Activated T-cell treated with anti-CD3 and anti-CD28 coated beads, Interleukin-2, amount 50 U/mL, for 48 hours (primary cell): ENCODE results near the gene ZNF592.

Source experiments
- DNase-seq, 2 experiments: peaks; one replicate each; pipeline ENCODE4 v3.0.0-alpha.2; 2020

ZNF592 gene

GRCh38 chr15:84748274-84749110, at the start of gene ZNF592:
ZNF592 (plus strand) TSS chr15:84748592; CDS start chr15:84782676, 34,084 bp downstream.
- DNase-seq = peak; percentile 84 to 88

DNA sequence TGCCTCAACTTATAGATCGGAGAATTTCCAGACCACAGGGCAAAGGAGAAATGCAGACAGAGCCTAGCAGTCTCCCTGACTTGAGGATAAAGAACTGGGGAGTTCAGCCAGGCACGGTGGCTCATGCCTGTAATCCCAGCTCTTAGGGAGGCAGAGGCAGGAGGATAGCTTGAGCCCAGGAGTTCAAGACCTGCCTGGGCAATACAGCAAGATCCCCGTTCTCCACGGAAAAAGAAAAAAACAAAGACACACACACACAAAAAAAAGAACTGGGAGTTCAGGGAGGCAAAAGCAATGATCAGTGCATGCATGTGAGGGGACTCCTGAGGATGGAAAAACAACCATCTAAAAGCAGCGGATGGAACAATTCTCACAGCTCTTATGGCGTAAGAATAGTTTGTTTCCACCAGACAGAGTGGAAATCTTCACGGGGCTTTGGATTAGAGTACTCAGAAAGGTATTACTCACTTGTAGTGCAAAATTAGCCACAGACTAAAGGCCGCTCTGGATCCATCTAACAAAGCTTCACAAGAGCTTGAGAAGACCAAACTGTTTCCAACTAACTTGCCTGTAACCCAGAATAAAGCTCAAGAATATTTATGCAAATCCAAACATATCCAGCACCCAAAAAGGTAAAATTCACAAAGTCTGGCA, 48.7 kb upstream of the ZNF592 start:
- DNase-seq = no peak

- DNase-seq = no peak
Measured at GRCh38 chr15:84702961-84703482, 45.4 kb upstream of the ZNF592 start.

GRCh38 chr15:84703808-84704207, 44.6 kb upstream of the ZNF592 start:
- no peak for DNase-seq

- DNase-seq = no peak
Measured at GRCh38 chr15:84714372-84714771, 34.0 kb upstream of the ZNF592 start.

DNA sequence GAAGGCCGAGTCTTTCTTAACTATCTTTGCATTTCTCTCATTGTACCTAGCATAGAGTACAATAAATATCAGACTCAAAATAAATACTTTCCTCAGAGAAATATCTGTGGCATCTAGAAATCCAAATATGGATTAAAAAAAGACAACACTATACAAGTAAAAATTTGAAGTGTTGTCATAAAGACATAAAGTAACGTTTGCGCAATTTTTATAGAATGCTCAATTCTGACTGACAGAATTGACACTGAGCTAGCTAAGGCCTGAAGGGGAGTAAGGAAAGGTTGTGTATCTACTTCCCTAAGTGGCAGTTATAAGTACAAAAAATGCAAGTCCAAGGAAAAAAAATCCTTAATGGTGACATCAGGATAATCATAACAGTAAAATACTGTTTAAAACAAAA, 33.6 kb upstream of the ZNF592 start:
- no peak for DNase-seq

DNA sequence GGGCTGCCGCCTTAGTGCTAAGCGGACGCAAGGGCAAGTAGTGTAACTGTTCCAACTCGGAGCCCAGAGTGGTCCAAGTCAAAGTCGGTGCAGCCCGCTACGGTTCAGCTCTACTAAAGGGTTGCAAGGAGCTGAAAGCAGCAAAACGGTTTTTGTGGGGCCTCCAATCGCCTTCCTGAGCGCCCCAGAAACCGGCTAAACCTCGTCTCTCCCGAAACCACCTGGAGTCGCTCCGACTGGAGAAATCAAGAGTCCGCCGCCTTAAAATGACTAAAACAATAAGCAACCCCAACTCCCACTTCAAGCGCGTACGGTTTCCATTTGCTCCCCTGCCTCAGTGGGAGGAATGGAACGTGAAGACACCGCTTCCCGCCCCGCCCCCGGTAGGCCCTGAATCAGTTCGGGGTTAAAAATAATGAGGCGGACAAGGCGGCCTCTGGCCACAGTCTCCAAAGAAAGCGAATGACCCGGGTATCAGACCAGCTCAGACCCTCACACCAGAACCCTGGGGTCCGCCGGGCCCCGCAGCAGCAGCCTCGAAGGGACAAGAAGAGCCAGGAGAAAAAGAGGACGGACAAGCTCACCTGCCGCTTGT, 32.9 kb upstream of the ZNF592 start:
- peak; percentile 77 to 79 for DNase-seq

DNA sequence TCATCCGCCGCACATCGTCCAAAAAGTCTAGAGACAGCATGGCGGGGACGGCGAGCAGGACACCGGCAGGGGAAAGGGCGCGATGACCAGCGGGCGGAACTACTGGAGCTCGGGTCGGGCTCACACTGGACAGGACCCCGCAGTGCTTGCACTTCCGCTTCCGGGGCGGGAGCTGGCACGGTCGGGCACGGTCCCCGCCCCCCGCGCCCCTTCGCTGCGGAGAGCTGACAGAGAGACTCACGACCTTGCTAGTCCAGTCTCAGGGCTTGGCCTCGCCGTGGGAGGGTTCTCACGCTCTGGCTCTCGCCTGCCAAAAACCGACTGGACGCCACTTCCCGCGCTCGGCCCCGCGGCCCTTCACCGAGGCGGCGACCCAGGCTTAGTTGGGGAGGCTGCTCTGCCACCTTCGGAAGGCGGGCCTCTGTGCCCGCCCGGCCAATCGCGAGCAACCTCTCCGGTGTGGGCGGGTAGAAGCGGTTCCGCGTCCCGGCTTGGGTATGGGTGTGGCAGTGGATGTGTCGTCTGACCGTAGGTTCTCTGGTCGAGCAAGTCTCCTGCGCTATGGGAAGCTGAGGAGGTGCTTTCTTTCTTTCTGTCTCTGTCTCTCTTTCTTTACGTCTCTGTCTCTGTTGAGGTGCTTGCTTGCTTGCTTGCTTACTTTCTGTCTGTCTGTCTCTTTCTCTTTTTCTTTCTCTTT, 32.2 kb upstream of the ZNF592 start, which contains the start of gene SEC11A:
Gene SEC11A (minus strand): TSS at position 104 of the 697 bp plus-strand sequence. CDS start 64 bp downstream, at position 40.
- peak; percentile 96 to 97 for DNase-seq

DNA sequence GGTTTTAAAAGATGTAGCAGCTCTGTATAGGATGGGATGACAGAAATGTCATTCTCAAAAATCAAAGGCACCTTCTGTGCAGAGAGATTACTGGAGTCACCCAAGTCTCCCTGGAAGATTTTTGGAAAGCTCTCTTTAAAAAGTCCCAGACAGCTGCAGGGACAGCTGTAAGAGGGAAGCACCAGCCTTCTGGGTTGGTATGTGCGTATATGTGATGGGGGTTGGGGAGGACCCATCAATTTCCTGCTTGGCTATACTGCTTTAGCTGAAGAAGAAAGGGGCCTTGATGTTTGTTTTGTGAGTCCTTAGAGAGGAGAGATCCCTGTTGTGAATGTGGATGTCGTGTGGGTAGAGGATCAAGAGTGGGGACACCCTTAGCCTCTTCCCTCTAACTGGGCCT, 27.0 kb upstream of the ZNF592 start:
- DNase-seq = no peak

- DNase-seq = no peak
Measured at GRCh38 chr15:84722628-84723027, 25.8 kb upstream of the ZNF592 start.

DNA sequence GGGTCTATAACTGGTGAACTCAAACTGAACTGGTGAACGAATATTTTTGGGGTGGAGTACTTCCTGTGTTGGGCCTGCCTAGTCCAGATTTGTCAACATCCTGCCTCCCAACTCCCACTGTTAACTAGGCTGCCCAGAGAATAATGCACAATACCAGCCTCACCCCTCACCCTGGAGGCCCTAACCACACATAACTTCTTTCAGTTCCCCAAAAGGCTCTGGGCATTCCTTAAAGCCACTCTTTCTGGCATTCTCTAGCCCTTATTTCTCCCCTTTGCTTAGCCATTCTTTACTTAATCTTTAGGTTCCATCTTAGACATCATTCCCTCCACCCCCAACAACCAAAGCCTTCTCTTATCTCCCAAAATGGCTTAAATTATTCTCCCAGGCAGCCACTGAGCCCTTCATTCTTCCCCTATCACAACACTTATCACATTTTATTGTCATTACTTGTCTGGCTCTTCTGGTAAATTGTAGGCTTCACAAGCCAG, 23.3 kb upstream of the ZNF592 start:
- no peak for DNase-seq

DNA sequence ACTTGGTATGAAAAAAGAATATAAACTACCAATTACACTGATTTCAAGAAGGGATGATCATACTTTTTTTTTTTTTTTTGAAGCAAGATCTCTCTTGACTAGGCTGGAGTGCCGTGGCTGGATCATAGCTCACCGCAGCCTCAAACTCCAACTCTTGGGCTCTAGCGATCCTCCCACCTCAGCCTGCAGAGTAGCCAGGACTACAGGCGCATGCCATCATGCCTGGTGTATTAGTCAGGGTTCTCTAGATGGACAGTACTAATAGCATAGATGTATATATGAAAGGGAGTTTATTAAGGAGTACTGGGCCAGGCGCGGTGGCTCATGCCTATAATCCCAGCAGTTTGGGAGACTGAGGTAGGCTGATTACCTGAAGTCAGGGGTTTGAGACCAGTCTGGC, 21.0 kb upstream of the ZNF592 start:
- DNase-seq = no peak

DNA sequence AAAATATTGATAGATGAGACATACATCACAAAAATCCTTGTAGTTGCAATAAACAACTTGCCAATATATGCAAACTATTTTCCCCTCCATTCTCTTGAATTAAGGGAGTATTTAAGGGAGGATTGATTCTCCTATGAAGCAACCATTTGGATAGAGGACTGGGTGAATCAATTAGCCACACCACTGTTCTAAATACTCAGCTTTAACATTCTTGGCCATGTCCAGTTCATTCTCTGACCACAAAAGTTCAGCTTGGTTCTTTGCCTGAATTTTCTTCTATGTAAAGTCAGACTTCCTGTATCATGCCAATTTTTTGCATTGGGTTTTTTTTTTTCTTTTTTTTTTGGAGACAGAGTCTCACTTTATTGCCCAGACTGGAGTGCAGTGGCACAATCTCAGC, 16.6 kb upstream of the ZNF592 start:
- DNase-seq = no peak

DNA sequence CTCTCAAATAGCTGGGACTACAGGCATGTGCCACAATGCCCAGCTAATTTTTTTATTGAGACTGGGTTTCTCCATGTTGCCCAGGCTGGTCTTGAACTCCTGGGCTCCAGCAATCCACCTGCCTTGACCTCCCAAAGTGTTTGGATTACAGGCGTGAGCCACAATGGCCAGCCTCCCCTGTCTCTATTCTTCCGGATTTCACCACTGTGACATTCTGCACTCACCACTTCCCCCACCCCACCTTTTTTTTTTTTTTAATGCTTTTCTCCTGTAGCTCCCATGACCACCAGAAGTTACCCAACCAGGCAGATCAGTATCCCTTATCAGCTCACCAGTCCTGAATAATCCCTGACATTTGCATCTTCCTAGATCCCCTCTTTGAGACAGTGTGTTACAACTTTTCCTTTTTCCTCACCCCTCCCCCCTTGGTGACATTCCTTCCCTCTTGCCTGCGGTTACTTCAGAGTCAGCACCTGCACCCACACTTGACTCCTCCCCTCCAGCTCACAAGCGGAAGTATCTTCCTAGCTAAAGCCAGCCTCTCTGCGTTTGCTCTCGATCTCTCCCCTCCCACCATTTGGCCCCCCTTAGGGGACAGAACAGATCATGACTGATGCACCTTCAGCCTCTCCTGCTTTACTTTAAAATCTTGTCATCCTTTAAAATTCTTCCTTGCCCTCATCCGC, 13.5 kb upstream of the ZNF592 start:
- peak; percentile 80 to 84 for DNase-seq

- DNase-seq = peak; percentile 73 to 76
Measured at GRCh38 chr15:84735480-84736061, 12.8 kb upstream of the ZNF592 start.

- peak; percentile 77 to 81 for DNase-seq
Measured at GRCh38 chr15:84736375-84736774, 12.0 kb upstream of the ZNF592 start.

DNA sequence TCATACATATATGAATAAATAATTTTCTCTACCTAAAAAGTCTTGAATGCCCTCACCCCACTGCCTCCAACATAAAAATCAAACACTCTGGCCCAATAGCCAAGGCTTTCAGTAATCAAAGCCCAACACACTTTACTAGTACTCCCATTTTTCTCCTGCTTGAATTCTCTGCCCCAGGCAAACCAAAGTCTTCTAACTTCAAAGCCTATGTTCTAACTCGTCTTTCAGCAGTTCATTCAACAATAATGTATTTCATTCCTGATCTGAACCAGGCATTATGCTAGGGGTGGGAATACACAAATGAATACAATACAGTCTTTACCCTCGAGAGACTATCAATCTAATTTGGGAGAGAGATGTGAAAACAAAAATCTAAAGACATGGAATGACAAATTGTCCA, 11.4 kb upstream of the ZNF592 start:
- no peak for DNase-seq

- DNase-seq = no peak
Measured at GRCh38 chr15:84740691-84741090, 7.7 kb upstream of the ZNF592 start.

- no peak for DNase-seq
Measured at GRCh38 chr15:84741121-84741520, 7.3 kb upstream of the ZNF592 start.

DNA sequence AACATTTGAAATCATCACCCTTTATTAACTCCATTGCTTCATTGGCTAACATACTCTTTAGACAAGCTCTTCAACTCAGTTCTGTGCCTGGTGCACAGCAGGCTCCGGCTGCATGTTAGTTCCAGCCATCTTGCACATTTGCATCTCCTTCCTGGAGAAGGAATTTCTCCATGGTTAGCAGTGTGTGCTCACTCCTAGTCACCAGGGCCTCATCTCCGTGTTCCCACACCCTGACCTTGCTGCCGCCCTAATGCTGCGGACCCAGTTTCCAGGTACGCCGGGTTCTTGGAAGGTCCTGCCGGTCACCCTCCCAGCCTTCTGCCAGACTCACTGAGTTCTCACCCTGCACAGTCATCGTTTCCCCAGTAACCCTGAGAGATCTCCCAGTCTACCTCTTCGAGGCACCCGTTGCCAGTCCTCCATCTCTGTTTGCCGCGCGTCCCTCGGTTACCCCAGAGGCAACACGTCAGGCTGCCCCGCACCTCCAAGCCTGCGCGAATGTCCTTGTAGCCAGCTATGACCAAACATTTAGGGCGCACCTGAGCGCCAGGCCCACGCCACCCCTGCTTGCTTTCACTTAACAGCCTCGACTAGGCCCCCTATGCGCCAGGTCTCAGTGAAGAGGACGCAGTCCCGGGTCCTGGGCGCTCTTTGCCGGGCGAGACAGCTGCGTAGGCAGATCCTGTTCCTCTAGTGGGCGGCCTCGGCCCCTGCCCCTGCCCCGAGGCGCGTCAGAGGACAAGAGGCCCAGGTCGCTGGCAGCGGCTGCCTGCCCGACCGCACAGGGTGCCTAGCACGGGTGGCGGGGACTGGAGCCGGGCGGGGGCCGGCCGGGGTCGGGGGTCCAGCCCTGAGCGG, 747 bp upstream of the ZNF592 start:
- peak; percentile 85 for DNase-seq
